GM23338 (cell line): ENCODE data around the gene CELSR1. TPM values are rescaled to one million over a fixed set of nuclear protein-coding genes. Genes with fewer than 3 reads are reported as not detected.

Source experiments
- ATAC-seq: fragments of 200-7000 bp; cut with Tn5 transposase; 3 replicates; pipeline ENCODE4 v1.9.1; 2020
- DNase-seq: peaks from one replicate; pipeline ENCODE4 v3.0.0-alpha.2; 2015; ENCODE audit warnings: low spot score
- H2AFZ ChIP-seq: fragments of 200-600 bp; sonication (generic); 2 replicates; pipeline ENCODE4 v1.8.0; 2016; ENCODE audit warnings: antibody characterized with exemption, mild to moderate bottlenecking, moderate library complexity
- H3F3A ChIP-seq: fragments of 200-600 bp; sonication (generic); replicated peaks from 2 replicates; pipeline ENCODE4 v1.8.0; 2017; ENCODE audit warnings: antibody characterized with exemption, mixed run types, low read depth
- H3K27ac ChIP-seq: fragments of 200-600 bp; sonication (generic); 2 replicates; pipeline ENCODE4 v1.6.1; 2016; ENCODE audit warnings: low read depth
- H3K27me3 ChIP-seq: fragments of 200-600 bp; sonication (generic); 2 replicates; pipeline ENCODE4 v1.8.0; 2016; ENCODE audit warnings: mild to moderate bottlenecking, mixed run types, moderate library complexity; ENCODE audit not compliant: insufficient read depth
- H3K36me3 ChIP-seq: fragments of 200-600 bp; sonication (generic); 2 replicates; pipeline ENCODE4 v1.8.0; 2016; ENCODE audit warnings: mild to moderate bottlenecking; ENCODE audit not compliant: insufficient read depth
- H3K4me1 ChIP-seq: fragments of 200-600 bp; sonication (generic); 2 replicates; pipeline ENCODE4 v1.8.0; 2016; ENCODE audit warnings: mild to moderate bottlenecking, moderate library complexity; ENCODE audit not compliant: insufficient read depth
- H3K4me2 ChIP-seq: fragments of 200-600 bp; sonication (generic); 2 replicates; pipeline ENCODE4 v1.7.1; 2017; ENCODE audit warnings: mixed run types
- H3K4me3 ChIP-seq: fragments of 200-600 bp; sonication (generic); 2 replicates; pipeline ENCODE4 v1.6.1; 2016; ENCODE audit warnings: mixed run types
- H3K79me2 ChIP-seq: fragments of 200-600 bp; sonication (generic); replicated peaks from 2 replicates; pipeline ENCODE4 v1.8.0; 2017; ENCODE audit warnings: mild to moderate bottlenecking; ENCODE audit not compliant: insufficient read depth
- H3K9me2 ChIP-seq: fragments of 200-600 bp; sonication (generic); 2 replicates; pipeline ENCODE4 v1.8.0; 2017; ENCODE audit not compliant: insufficient read depth
- H4K20me1 ChIP-seq: fragments of 200-600 bp; sonication (generic); replicated peaks from 2 replicates; pipeline ENCODE4 v1.8.0; 2017; ENCODE audit warnings: mild to moderate bottlenecking; ENCODE audit not compliant: insufficient read depth
- H3K27ac Mint-ChIP-seq: 2 replicates; pipeline ENCODE4 v1.8.0; 2020; ENCODE audit warnings: inconsistent platforms, mild to moderate bottlenecking, moderate library complexity, mixed read lengths
- H3K27me3 Mint-ChIP-seq: 3 replicates; pipeline ENCODE4 v1.8.0; 2022; ENCODE audit warnings: low read depth, mild to moderate bottlenecking, moderate library complexity, mixed read lengths, inconsistent platforms; ENCODE audit not compliant: insufficient read depth, poor library complexity
- H3K36me3 Mint-ChIP-seq: 3 replicates; pipeline ENCODE4 v1.8.0; 2021; ENCODE audit warnings: low read depth, mild to moderate bottlenecking, inconsistent platforms, moderate library complexity, mixed read lengths
- H3K4me1 Mint-ChIP-seq: 3 replicates; pipeline ENCODE4 v1.8.0; 2020; ENCODE audit warnings: mild to moderate bottlenecking, inconsistent platforms, mixed read lengths
- H3K4me3 Mint-ChIP-seq: 3 replicates; pipeline ENCODE4 v1.8.0; 2021; ENCODE audit warnings: moderate library complexity, mild to moderate bottlenecking, inconsistent platforms, mixed read lengths
- H3K9me3 Mint-ChIP-seq: 3 replicates; pipeline ENCODE4 v1.8.0; 2020; ENCODE audit warnings: moderate library complexity, mild to moderate bottlenecking, inconsistent platforms, mixed read lengths
- CREB1 ChIP-seq: fragments of 250-450 bp; sonication (Bioruptor Pico); IDR thresholded peaks from 2 replicates; pipeline ENCODE4 v1.5.0; 2020; ENCODE audit warnings: low read depth, mild to moderate bottlenecking, moderate library complexity
- CTCF ChIP-seq, 2 experiments: fragments of 200-600 bp in 1 of 2; sonication (generic) in 1 of 2; conservative IDR thresholded peaks; 2 replicates each; pipeline versions ENCODE4 v1.5.1 to v1.6.1; 2016 to 2017; ENCODE audit warnings: antibody characterized with exemption in 2 of 2, low read depth in 2 of 2, mild to moderate bottlenecking in 2 of 2, moderate library complexity in 1 of 2
- ETS1 ChIP-seq: IDR thresholded peaks from 2 replicates; pipeline ENCODE4 v1.6.1; 2016; ENCODE audit warnings: antibody characterized with exemption
- EZH2phosphoT487 ChIP-seq: fragments of 200-600 bp; sonication (generic); IDR thresholded peaks from one replicate; pipeline ENCODE4 v1.8.1; 2018; ENCODE audit warnings: antibody characterized with exemption; ENCODE audit not compliant: unreplicated experiment
- JUNB ChIP-seq: IDR thresholded peaks from one replicate; pipeline ENCODE4 v1.6.1; 2016; ENCODE audit warnings: antibody characterized with exemption; ENCODE audit not compliant: unreplicated experiment
- NANOG ChIP-seq: IDR thresholded peaks from 2 replicates; pipeline ENCODE4 v1.6.1; 2016; ENCODE audit warnings: antibody characterized with exemption, borderline replicate concordance
- POLR2AphosphoS5 ChIP-seq: IDR thresholded peaks from 2 replicates; pipeline ENCODE4 v1.6.1; 2016; ENCODE audit warnings: antibody characterized with exemption, low read depth
- REST ChIP-seq: IDR thresholded peaks from one replicate; pipeline ENCODE4 v1.6.1; 2018; ENCODE audit warnings: antibody characterized with exemption; ENCODE audit not compliant: unreplicated experiment
- STAT1 ChIP-seq: IDR thresholded peaks from one replicate; pipeline ENCODE4 v1.6.1; 2016; ENCODE audit warnings: antibody characterized with exemption; ENCODE audit not compliant: unreplicated experiment
- ZNF114 ChIP-seq: fragments of 250-450 bp; sonication (Bioruptor Pico); IDR thresholded peaks from 2 replicates; pipeline ENCODE4 v1.5.0; 2020; ENCODE audit warnings: mild to moderate bottlenecking, moderate library complexity
- ZNF331 ChIP-seq: fragments of 250-450 bp; sonication (Bioruptor Pico); IDR thresholded peaks from 2 replicates; pipeline ENCODE4 v1.5.0; 2020; ENCODE audit warnings: low read depth, mild to moderate bottlenecking, moderate library complexity
- ZNF462 ChIP-seq: fragments of 250-450 bp; sonication (Bioruptor Pico); IDR thresholded peaks from 2 replicates; pipeline ENCODE4 v1.5.0; 2020; ENCODE audit warnings: mild to moderate bottlenecking, moderate library complexity
- polyA plus RNA-seq: library from polyadenylated mRNA; unstranded; fragments of >200 nt; fragmentation: Nextera tagmentation; extraction: Ambion mirVana; gene quantifications from 2 replicates; pipeline ENCODE4 v1.2.1, GENCODE V29; 2016
- total RNA-seq: library from RNA; depleted of rRNA; stranded (reverse); fragments of >200 nt; shearing (Covaris generic); gene quantifications from 2 replicates; pipeline ENCODE4 v1.2.3, GENCODE V29; 2014

Gene CELSR1
- total and polyA plus RNA-seq, 2 experiments from 2014 or later, result 4.8 to 20.4 TPM

GRCh38 chr22:46525389-46526243 is 11.8 kb downstream of the CELSR1 start (continued):
- TF ChIP-seq ETS1, result no peak
- no peak for TF ChIP-seq CTCF (conservative IDR thresholded peaks at IDR 0.05; ENCODE audit: low read depth in 2 of 2)
- no peak for TF ChIP-seq ZNF114
- no peak for TF ChIP-seq EZH2phosphoT487
- TF ChIP-seq POLR2AphosphoS5, result no peak
- no peak for TF ChIP-seq CREB1 (CRISPR knock-in tag)
- no peak for TF ChIP-seq NANOG
- no peak for TF ChIP-seq ZNF331 (CRISPR knock-in tag)
- no peak for TF ChIP-seq REST
- no peak for TF ChIP-seq STAT1
- TF ChIP-seq JUNB, result no peak

GRCh38 chr22:46524203-46524740 is 13.1 kb downstream of the CELSR1 start:
- Histone ChIP-seq H3K4me2 (no peak overlapping the region), H3K27ac (no peak overlapping the region), H4K20me1 (no peaks in the 10 kb centered on the region), H3K36me3 (no peaks in the 10 kb centered on the region), H2AFZ (no peak overlapping the region), H3K79me2 (no peaks in the 10 kb centered on the region), H3F3A (no peaks in the 10 kb centered on the region), H3K4me1 (no peaks in the 10 kb centered on the region), H3K9me2 (no peaks in the 10 kb centered on the region), H3K27me3 (no peaks in the 10 kb centered on the region), H3K4me3 (no peak overlapping the region)
- H3K36me3 Mint-ChIP-seq, result no peaks in the 10 kb centered on the region; the same call in 2 of the 3 replicates
- H3K4me1 Mint-ChIP-seq, result peaks cover 18% of the 10 kb centered on the region
- no peaks in the 10 kb centered on the region for H3K9me3 Mint-ChIP-seq
- peak overlapping the region; percentile 19; the same call in 1 of the 2 replicates for H3K27ac Mint-ChIP-seq
- DNase-seq, result no peak
- no peak overlapping the region for H3K4me3 Mint-ChIP-seq
- H3K27me3 Mint-ChIP-seq, result peaks cover 10% of the 10 kb centered on the region
- no peak; the same call in 2 of the 3 replicates for ATAC-seq
- TF ChIP-seq ZNF462 (no peak), JUNB (no peak)
